H1 (cell line): ENCODE results near the gene NDFIP2. TPM values are rescaled to one million over a fixed set of nuclear protein-coding genes. Genes with fewer than 3 reads are reported as not detected.

ENCODE experiments used
- CTCF ChIA-PET: fragments of 300-600 bp; sonication (Branson Sonifier 250); formaldehyde crosslinking; loops from one replicate; lab custom pipeline; 2021; ENCODE audit not compliant: partially characterized antibody; lab: Charles Lee
- POLR2A ChIA-PET: fragments of 300-600 bp; sonication (Branson Sonifier 250); formaldehyde crosslinking; loops from one replicate; lab custom pipeline; 2021; ENCODE audit warnings: inconsistent platforms; ENCODE audit not compliant: partially characterized antibody; lab: Charles Lee
- DNase-seq, 2 experiments: peaks; one replicate each; pipeline versions ENCODE4 v3.0.0 to v3.0.0-alpha.2; 2010 to 2022; ENCODE audit warnings: low spot score in 2 of 2, low read depth in 1 of 2, mixed read lengths in 1 of 2
- FAIRE-seq: peaks from 2 replicates; lab custom pipeline; 2011; peaks lifted over from hg19 to GRCh38; lab: Jason Lieb, UNC
- H2AFZ ChIP-seq: 2 replicates; pipeline ENCODE4 v1.8.1; 2012; ENCODE audit warnings: low read length, inconsistent platforms
- H2AK5ac ChIP-seq: 2 replicates; pipeline ENCODE4 v1.6.1; 2013; ENCODE audit warnings: low read depth, low read length
- H2BK120ac ChIP-seq: replicated peaks from 2 replicates; pipeline ENCODE3; 2013; ENCODE audit warnings: low read depth, low read length, inconsistent platforms
- H2BK12ac ChIP-seq: 2 replicates; pipeline ENCODE4 v1.6.1; 2013; ENCODE audit warnings: low read depth, low read length
- H2BK15ac ChIP-seq: 2 replicates; pipeline ENCODE4 v1.6.1; 2013; ENCODE audit warnings: low read length
- H2BK20ac ChIP-seq: 2 replicates; pipeline ENCODE4 v1.6.1; 2013; ENCODE audit warnings: low read length
- H2BK5ac ChIP-seq: 2 replicates; pipeline ENCODE4 v1.6.1; 2013; ENCODE audit warnings: low read depth, low read length
- H3K14ac ChIP-seq: 2 replicates; pipeline ENCODE4 v1.6.1; 2013; ENCODE audit warnings: inconsistent platforms; ENCODE audit not compliant: insufficient read length
- H3K18ac ChIP-seq: 2 replicates; pipeline ENCODE4 v1.6.1; 2013; ENCODE audit warnings: low read length; ENCODE audit errors: extremely low read depth
- H3K23ac ChIP-seq: 2 replicates; pipeline ENCODE4 v1.6.1; 2013; ENCODE audit warnings: inconsistent platforms; ENCODE audit not compliant: insufficient read length
- H3K23me2 ChIP-seq: 2 replicates; pipeline ENCODE4 v1.6.1; 2013; ENCODE audit warnings: low read depth, low read length
- H3K27ac ChIP-seq: 2 replicates; pipeline ENCODE4 v1.6.1; 2011; ENCODE audit warnings: low read depth, low read length, inconsistent platforms
- H3K27me3 ChIP-seq, 4 experiments: replicated peaks in 1 of 4; 1 replicate in 1 of 4; 2 replicates in 3 of 4; pipeline versions ENCODE4 v1.6.1 to v1.8.1; 2011 to 2013; ENCODE audit warnings: low read length in 3 of 4, mild to moderate bottlenecking in 3 of 4, inconsistent platforms in 2 of 4, mixed read lengths in 2 of 4, moderate library complexity in 1 of 4; ENCODE audit not compliant: control insufficient read depth in 3 of 4, insufficient read depth in 3 of 4; ENCODE audit errors: extremely low read depth in 1 of 4
- H3K36me3 ChIP-seq, 4 experiments: 2 replicates each; pipeline versions ENCODE4 v1.6.1 to v1.8.1; 2011 to 2013; ENCODE audit warnings: mild to moderate bottlenecking in 4 of 4, low read length in 3 of 4, moderate library complexity in 2 of 4, control low read depth in 1 of 4, inconsistent platforms in 1 of 4; ENCODE audit not compliant: insufficient read depth in 4 of 4, control insufficient read depth in 2 of 4
- H3K4ac ChIP-seq: replicated peaks from 2 replicates; pipeline ENCODE3; 2013; ENCODE audit warnings: low read length, low read depth, mixed read lengths, inconsistent platforms; ENCODE audit not compliant: insufficient read length
- H3K4me1 ChIP-seq, 4 experiments: replicated peaks in 1 of 4; 1 replicate in 1 of 4; 2 replicates in 3 of 4; pipeline versions ENCODE4 v1.6.1 to v1.8.1; 2011 to 2013; ENCODE audit warnings: low read length in 3 of 4, inconsistent platforms in 2 of 4, mixed read lengths in 1 of 4; ENCODE audit not compliant: insufficient read depth in 4 of 4, control insufficient read depth in 3 of 4
- H3K4me2 ChIP-seq, 2 experiments: 2 replicates each; pipeline versions ENCODE4 v1.6.1 to v1.8.1; 2011 to 2013; ENCODE audit warnings: low read depth in 2 of 2, low read length in 2 of 2, control low read depth in 1 of 2, inconsistent platforms in 1 of 2, mild to moderate bottlenecking in 1 of 2; ENCODE audit not compliant: insufficient read depth in 1 of 2
- H3K4me3 ChIP-seq, 4 experiments: fragments of 200-600, 300-600 bp in 1 of 4; sonication (generic), shearing (Covaris generic), sonication (Bioruptor Twin) in 1 of 4; 2 replicates each; pipeline versions ENCODE4 v1.5.1 to v1.8.1; 2011 to 2016; ENCODE audit warnings: low read length in 4 of 4, low read depth in 3 of 4, control low read depth in 2 of 4, inconsistent platforms in 2 of 4, mild to moderate bottlenecking in 2 of 4, mixed read lengths in 1 of 4, moderate library complexity in 1 of 4; ENCODE audit not compliant: insufficient read depth in 2 of 4; ENCODE audit errors: extremely low read depth in 1 of 4
- H3K56ac ChIP-seq: replicated peaks from 2 replicates; pipeline ENCODE3; 2013; ENCODE audit warnings: low read depth, mild to moderate bottlenecking, mixed read lengths, low read length, inconsistent platforms; ENCODE audit not compliant: insufficient read length
- H3K79me1 ChIP-seq: 2 replicates; pipeline ENCODE4 v1.6.1; 2013; ENCODE audit warnings: low read depth, low read length, control low read depth
- H3K79me2 ChIP-seq, 2 experiments: 2 replicates each; pipeline versions ENCODE4 v1.6.1 to v1.8.1; 2012 to 2013; ENCODE audit warnings: low read length in 2 of 2, mild to moderate bottlenecking in 2 of 2, inconsistent platforms in 1 of 2; ENCODE audit not compliant: insufficient read depth in 2 of 2, control insufficient read depth in 1 of 2
- H3K9ac ChIP-seq, 4 experiments: replicated peaks in 1 of 4; 1 replicate in 1 of 4; 2 replicates in 3 of 4; pipeline versions ENCODE4 v1.6.1 to v1.8.1; 2011 to 2013; ENCODE audit warnings: low read depth in 3 of 4, low read length in 3 of 4, control low read depth in 2 of 4, mild to moderate bottlenecking in 2 of 4, moderate library complexity in 2 of 4, inconsistent platforms in 1 of 4; ENCODE audit errors: extremely low read depth in 1 of 4
- H3K9me3 ChIP-seq, 2 experiments: 2 replicates each; pipeline versions ENCODE4 v1.6.1 to v1.8.1; 2012 to 2013; ENCODE audit warnings: mild to moderate bottlenecking in 2 of 2, moderate library complexity in 2 of 2, control low read depth in 1 of 2, inconsistent platforms in 1 of 2, low read depth in 1 of 2, low read length in 1 of 2, mixed read lengths in 1 of 2; ENCODE audit not compliant: insufficient read depth in 2 of 2
- H4K20me1 ChIP-seq, 2 experiments: replicated peaks in 1 of 2; 2 replicates each; pipeline versions ENCODE3 to v1.8.1; 2011 to 2013; ENCODE audit warnings: inconsistent platforms in 2 of 2, low read length in 2 of 2, mild to moderate bottlenecking in 1 of 2; ENCODE audit not compliant: insufficient read depth in 2 of 2, control insufficient read depth in 1 of 2
- H4K5ac ChIP-seq: 2 replicates; pipeline ENCODE4 v1.6.1; 2013; ENCODE audit warnings: low read length, low read depth, mixed read lengths, inconsistent platforms; ENCODE audit not compliant: insufficient read length
- H4K8ac ChIP-seq: 2 replicates; pipeline ENCODE4 v1.8.0; 2013; ENCODE audit warnings: mild to moderate bottlenecking, moderate library complexity, low read length, inconsistent platforms; ENCODE audit not compliant: insufficient read depth; ENCODE audit errors: extremely low read depth
- H4K91ac ChIP-seq: replicated peaks from 2 replicates; pipeline ENCODE3; 2013; ENCODE audit warnings: low read length, mixed read lengths, inconsistent platforms; ENCODE audit not compliant: insufficient read length
- EZH2 ChIP-seq: fragments of 200-600 bp; sonication (generic); IDR thresholded peaks from 2 replicates; pipeline ENCODE4 v1.7.1; 2012; ENCODE audit warnings: low read depth, mild to moderate bottlenecking, moderate library complexity, low read length, inconsistent platforms; ENCODE audit not compliant: severe bottlenecking
- JUN ChIP-seq: IDR thresholded peaks from 2 replicates; pipeline ENCODE4 v1.6.1; 2011; ENCODE audit warnings: low read depth, mild to moderate bottlenecking, improper control_type of control experiment, low read length
- KDM4A ChIP-seq: IDR thresholded peaks from one replicate; pipeline ENCODE4 v1.7.1; 2012; ENCODE audit warnings: low read depth, mild to moderate bottlenecking, moderate library complexity, low read length, inconsistent platforms; ENCODE audit not compliant: severe bottlenecking
- SP2 ChIP-seq: IDR thresholded peaks from 2 replicates; pipeline ENCODE4 v1.6.1; 2012; ENCODE audit warnings: mild to moderate bottlenecking, low read length, inconsistent platforms
- SRF ChIP-seq: IDR thresholded peaks from 2 replicates; pipeline ENCODE4 v1.6.1; 2011; ENCODE audit warnings: mild to moderate bottlenecking, low read depth, low read length, moderate library complexity
- WGBS, 2 experiments: shearing (Covaris generic) in 1 of 2; methylation state at CpG; one replicate each; pipeline versions ENCODE4 v1.1.6 to v1.1.7; 2013 to 2015; ENCODE audit warnings: low lambda C conversion rate in 2 of 2, mixed read lengths in 2 of 2, inconsistent platforms in 1 of 2, low coverage in 1 of 2, missing lambda C conversion rate in 1 of 2; ENCODE audit not compliant: insufficient replicate concordance in 2 of 2, insufficient coverage in 1 of 2, insufficient read length in 1 of 2; ENCODE audit errors: extremely low coverage in 1 of 2, missing lambda C conversion rate in 1 of 2; 5-methylcytosine and 5-hydroxymethylcytosine counted together
- polyA plus RNA-seq, 7 experiments: library from polyadenylated mRNA; depleted of rRNA in 3 of 7; stranded (reverse) in 5 of 7; unstranded in 2 of 7; fragments of >200 nt in 5 of 7; fragments of 200-250 nt in 2 of 7; gene quantifications; 1 replicate in 5 of 7; 2 replicates in 1 of 7; 4 replicates in 1 of 7; pipeline versions ENCODE4 v1.2.1 to v1.2.3, GENCODE V29; 2011 to 2013; ENCODE audit warnings: missing spikeins in 2 of 7, mixed read lengths in 2 of 7
- total RNA-seq: library from RNA; stranded (reverse); fragmentation: NEBNext Ultra II Directional; extraction: Animal tissue kit (Norgen Biotek cat#: 25700); gene quantifications from 2 replicates; pipeline ENCODE4 v1.2.1, GENCODE V29; 2021

NDFIP2 gene
- total and polyA plus RNA-seq, 2 of the 8 experiments (the other 6 are each of a cell fraction or from before 2014, with no cell fraction given) = 11.1 to 32.9 TPM

DNA sequence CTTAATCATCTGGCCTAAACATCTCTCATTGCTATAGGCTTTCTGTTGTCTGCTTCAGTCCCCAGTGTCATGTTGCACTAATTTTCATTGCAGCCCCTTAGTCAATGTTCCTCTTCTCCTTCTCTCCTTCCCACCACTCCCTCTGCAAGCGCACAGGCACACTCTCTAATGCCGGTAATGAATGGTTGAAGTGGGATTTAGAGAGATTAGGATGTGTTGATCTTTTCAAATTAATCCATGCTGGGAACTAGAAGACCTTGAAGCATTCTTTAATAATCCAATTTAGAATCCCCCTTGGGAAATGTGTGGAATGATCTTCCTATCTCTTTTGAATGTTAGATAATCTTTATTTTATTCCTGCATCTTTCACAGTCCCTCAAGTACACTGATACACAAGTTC, 33.2 kb upstream of the NDFIP2 start:
- no peaks in the 10 kb centered on the region for H3K79me2 ChIP-seq
- no peak overlapping the region for H3K4me3 ChIP-seq
- H4K8ac ChIP-seq = no peak overlapping the region
- H2BK15ac ChIP-seq = no peak overlapping the region
- no peak overlapping the region for H3K18ac ChIP-seq
- no peaks in the 10 kb centered on the region for H3K9me3 ChIP-seq
- FAIRE-seq = no peak
- H2BK120ac ChIP-seq = no peak overlapping the region
- H3K27ac ChIP-seq = no peak overlapping the region
- no peak overlapping the region for H4K91ac ChIP-seq
- H3K9ac ChIP-seq = no peak overlapping the region
- no peak overlapping the region for H2AFZ ChIP-seq
- H4K20me1 ChIP-seq = no peaks in the 10 kb centered on the region
- H3K23me2 ChIP-seq = no peaks in the 10 kb centered on the region
- DNase-seq = no peak
- WGBS, 2 experiments = 71% methylated on average over 2 of the region's 2 CpGs; no CpG with 5 or more reads in 1 of the 2 experiments
- no peak overlapping the region for H4K5ac ChIP-seq
- no peak overlapping the region for H3K56ac ChIP-seq
- H2BK12ac ChIP-seq = no peak overlapping the region
- H2BK5ac ChIP-seq = no peak overlapping the region
- CTCF ChIA-PET = no interaction called here
- H2BK20ac ChIP-seq = no peak overlapping the region
- H3K36me3 ChIP-seq = no peaks in the 10 kb centered on the region
- peaks cover 0 to 1% (median 0%) of the 10 kb centered on the region in 4 experiments; a peak in 1 of 7 replicates for H3K27me3 ChIP-seq
- no peaks in the 10 kb centered on the region for H3K79me1 ChIP-seq
- no peak overlapping the region for H2AK5ac ChIP-seq
- H3K23ac ChIP-seq = no peak overlapping the region
- no peak overlapping the region for H3K14ac ChIP-seq
- no peak overlapping the region for H3K4ac ChIP-seq
- no peak overlapping the region for H3K4me2 ChIP-seq
- POLR2A ChIA-PET = no interaction called here
- H3K4me1 ChIP-seq = peaks cover 0 to 4% (median 0%) of the 10 kb centered on the region in 4 experiments; a peak in 2 of 7 replicates
- no peak for TF ChIP-seq JUN
- no peak for TF ChIP-seq SP2
- TF ChIP-seq SRF = no peak
- no peak for TF ChIP-seq EZH2
- no peak for TF ChIP-seq KDM4A
